HG02798 (cell line): Measurements from ENCODE around the gene ITPRIPL2.

Experiments used
- ATAC-seq: cut with Tn5 transposase; IDR thresholded peaks from one replicate; pipeline ENCODE4 v1.9.1; 2021; ENCODE audit warnings: mild to moderate bottlenecking; ENCODE audit not compliant: unreplicated experiment, poor library complexity

ITPRIPL2 gene

GRCh38 chr16:19170043-19170655 is 56.4 kb downstream of the ITPRIPL2 start:
- no peak for ATAC-seq
